OCI-LY7 (cell line): ENCODE data around the gene RSPH9.

ENCODE experiments used
- CTCF ChIP-seq: fragments of 200-600 bp; sonication (generic); conservative IDR thresholded peaks from 2 replicates; pipeline ENCODE4 v1.5.1; 2014; ENCODE audit warnings: mild to moderate bottlenecking, antibody characterized with exemption, low read length, moderate library complexity, mixed read lengths
- EZH2phosphoT487 ChIP-seq: fragments of 200-600 bp; sonication (generic); IDR thresholded peaks from 2 replicates; pipeline ENCODE4 v1.6.1; 2018; ENCODE audit warnings: low read depth, borderline replicate concordance, mild to moderate bottlenecking, mixed run types, antibody characterized with exemption, low read length, moderate library complexity, mixed read lengths

DNA sequence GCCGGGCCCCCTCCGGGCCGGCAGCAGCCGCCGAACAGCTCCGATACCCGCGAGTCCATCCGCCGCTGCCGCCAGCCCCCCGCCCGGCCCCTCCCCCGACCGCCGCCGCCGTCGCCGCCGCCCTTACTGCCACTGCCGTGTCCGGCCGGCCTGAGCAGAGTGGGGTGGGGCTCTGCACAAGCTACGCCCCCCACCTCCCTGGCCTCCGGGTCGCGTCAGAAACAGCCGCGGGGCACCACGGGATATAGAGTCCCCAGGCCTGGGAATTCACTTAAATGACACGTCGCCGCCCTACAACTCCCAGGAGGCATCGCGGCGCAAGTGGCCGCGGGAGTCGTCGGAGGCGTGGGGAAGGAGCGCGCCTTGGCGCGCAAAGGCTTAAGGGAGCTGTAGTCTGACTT lies 15.7 kb upstream of the RSPH9 start, which contains the start of gene GTPBP2:
- no peak for TF ChIP-seq CTCF
- TF ChIP-seq EZH2phosphoT487: no peak
